Astrocyte (in vitro differentiated cells and primary cell): Measurements from ENCODE around the gene FAM168B.
"Not testable (repeated sequence)": the region's sequence is repeated elsewhere in the genome, so short reads cannot be mapped to it uniquely, and the experiment has no call there.

ENCODE experiments used
- EZH2 ChIP-seq: IDR thresholded peaks from 2 replicates; pipeline ENCODE4 v1.6.1; 2012; ENCODE audit warnings: mild to moderate bottlenecking, low read length, inconsistent platforms; ENCODE audit not compliant: insufficient read depth
- TF ChIP-seq, protein P1 (sequence below): IDR thresholded peaks from 2 replicates; pipeline ENCODE4 v1.5.1; 2011; ENCODE audit warnings: low read depth, mild to moderate bottlenecking, inconsistent platforms, low read length, moderate library complexity; ENCODE audit not compliant: insufficient read depth

DNA sequence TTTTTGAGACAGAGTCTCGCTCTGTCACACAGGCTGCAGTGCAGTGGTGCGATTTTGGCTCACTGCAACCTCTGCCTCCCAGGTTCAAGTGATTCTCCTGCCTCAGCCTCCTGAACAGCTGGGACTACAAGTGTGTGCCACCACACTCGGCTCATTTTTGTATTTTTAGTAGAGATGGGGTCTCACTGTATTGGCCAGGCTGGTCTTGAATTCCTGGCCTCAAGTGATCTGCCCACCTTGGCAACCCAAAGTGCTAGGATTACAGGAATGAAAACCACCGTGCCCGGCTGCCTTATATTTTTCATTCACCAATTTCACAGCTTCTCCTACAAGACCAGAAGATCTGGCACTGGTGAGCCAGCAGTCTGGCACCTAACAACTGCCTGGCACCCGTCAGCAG lies 25.1 kb downstream of the FAM168B start:
- TF ChIP-seq, protein P1, sequence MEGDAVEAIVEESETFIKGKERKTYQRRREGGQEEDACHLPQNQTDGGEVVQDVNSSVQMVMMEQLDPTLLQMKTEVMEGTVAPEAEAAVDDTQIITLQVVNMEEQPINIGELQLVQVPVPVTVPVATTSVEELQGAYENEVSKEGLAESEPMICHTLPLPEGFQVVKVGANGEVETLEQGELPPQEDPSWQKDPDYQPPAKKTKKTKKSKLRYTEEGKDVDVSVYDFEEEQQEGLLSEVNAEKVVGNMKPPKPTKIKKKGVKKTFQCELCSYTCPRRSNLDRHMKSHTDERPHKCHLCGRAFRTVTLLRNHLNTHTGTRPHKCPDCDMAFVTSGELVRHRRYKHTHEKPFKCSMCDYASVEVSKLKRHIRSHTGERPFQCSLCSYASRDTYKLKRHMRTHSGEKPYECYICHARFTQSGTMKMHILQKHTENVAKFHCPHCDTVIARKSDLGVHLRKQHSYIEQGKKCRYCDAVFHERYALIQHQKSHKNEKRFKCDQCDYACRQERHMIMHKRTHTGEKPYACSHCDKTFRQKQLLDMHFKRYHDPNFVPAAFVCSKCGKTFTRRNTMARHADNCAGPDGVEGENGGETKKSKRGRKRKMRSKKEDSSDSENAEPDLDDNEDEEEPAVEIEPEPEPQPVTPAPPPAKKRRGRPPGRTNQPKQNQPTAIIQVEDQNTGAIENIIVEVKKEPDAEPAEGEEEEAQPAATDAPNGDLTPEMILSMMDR, result not testable (repeated sequence)
- TF ChIP-seq EZH2, result not testable (repeated sequence)
